ENCODE measurements around the gene PLAAT5.
"Not testable (repeated sequence)": the region's sequence is repeated elsewhere in the genome, so short reads cannot be mapped to it uniquely, and the experiment has no call there.

The PLAAT5 gene

GRCh38 chr11:63485777-63486176 is 5.2 kb downstream of the PLAAT5 start:
- DNase-seq (ENCODE audit: low read depth, low spot score): no peak

GRCh38 chr11:63480039-63480438 is 10.9 kb downstream of the PLAAT5 start:
- no peak for DNase-seq (ENCODE audit: low read depth, low spot score)

DNA sequence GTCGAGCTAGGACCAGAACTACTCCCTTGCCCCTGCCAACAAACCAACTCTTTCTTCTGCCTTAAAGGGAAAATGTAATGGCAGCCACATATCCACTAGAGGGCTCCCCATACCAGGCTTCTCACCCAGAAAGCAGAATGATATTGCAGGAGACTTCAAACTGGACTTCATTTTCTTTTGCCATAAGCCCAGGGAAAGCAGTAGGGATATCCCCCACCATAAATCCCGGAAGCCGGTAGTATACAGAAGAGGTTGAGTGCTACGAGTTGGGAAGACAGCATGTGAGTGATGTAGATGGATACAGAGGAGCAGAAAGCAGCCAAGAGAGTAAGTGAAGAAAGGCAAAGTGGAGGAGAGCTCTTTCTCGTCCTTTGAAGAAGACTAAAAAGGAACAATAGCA is 12.1 kb downstream of the PLAAT5 start:
- peak; percentile 86 for DNase-seq (ENCODE audit: low read depth, low spot score)

DNA sequence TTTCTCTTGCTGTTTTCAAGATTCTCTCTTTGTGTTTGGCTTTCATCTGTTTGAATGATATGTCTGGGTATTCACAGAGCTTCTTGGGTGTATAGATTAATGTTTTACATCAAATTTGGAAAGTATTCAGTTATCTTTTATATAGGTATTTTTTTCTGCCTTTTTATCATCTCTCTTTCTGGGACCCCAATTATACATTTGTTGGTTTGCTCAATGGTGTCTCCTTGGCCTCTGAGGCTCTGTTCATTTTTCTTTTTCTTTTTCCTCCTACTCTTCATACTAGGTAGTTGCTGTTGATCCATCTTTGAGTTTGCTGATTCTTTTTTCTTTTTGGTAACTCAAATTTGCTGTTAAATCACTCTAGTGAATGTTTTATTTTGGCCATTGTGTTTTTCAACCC is 14.3 kb downstream of the PLAAT5 start:
- no peak for DNase-seq (ENCODE audit: low read depth, low spot score)

DNA sequence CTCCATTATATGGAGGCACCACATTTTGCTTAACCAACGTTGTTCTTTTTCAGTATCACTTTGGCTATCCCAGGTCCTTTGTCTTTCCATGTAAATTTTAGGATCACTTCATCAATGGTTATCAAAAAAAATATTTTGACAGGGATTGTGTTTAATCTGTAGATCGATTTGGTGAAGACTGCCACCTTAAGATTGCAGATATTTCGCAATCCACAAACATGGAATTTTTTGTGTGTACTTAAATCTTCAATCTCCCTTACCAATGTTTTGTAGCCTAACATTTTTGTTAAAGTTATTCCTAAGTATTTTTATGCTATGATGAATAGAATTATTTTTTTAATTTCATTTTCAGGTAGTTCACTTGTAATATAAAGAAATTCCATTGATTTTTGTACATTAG is 18.6 kb downstream of the PLAAT5 start:
- DNase-seq (ENCODE audit: low read depth, low spot score): no peak

- DNase-seq (ENCODE audit: low read depth, low spot score): no peak
Measured at GRCh38 chr11:63470311-63470710, 20.7 kb downstream of the PLAAT5 start.

DNA sequence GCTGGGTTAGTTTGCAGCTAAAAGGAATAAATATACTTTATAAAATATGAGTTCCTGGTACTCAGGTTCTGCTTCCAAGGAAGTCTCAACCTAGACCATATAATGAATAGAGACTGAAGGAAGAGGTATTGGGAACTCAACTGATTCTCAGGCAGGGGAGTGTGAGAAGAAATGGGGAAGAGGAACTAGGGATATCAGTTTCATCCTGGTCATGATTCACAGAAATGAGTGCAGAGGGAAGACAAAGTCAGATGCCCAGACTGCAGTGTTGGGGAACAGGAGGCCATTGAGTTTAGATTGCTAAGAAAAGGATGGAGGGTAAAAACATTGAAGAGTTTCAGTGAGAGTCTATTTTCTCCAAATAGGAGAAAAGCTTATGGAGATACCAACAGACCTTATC is 28.8 kb downstream of the PLAAT5 start:
- no peak for DNase-seq (ENCODE audit: low read depth, low spot score)

GRCh38 chr11:63459586-63459985 is 31.4 kb downstream of the PLAAT5 start:
- no peak for DNase-seq (ENCODE audit: low read depth, low spot score)

DNA sequence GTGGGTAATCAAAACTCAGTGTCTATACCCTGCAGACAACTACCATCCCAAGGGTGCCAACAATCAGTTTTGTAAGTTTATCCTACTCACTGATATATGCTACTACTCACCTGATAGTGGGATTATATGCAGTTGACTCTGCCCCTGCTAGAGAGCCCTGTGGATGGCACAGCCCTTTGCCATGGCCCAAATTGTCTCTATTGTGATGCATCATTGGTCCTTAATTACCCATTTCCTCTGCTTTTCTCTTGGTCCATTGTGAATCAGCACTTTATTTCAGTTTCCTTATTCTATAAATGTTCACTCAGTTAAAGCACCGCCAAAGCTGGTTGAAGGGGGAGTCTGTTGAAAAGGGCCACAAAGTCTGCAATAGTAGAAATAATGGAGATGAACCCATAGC is 42.3 kb downstream of the PLAAT5 start:
- DNase-seq (ENCODE audit: low read depth, low spot score): no peak

DNA sequence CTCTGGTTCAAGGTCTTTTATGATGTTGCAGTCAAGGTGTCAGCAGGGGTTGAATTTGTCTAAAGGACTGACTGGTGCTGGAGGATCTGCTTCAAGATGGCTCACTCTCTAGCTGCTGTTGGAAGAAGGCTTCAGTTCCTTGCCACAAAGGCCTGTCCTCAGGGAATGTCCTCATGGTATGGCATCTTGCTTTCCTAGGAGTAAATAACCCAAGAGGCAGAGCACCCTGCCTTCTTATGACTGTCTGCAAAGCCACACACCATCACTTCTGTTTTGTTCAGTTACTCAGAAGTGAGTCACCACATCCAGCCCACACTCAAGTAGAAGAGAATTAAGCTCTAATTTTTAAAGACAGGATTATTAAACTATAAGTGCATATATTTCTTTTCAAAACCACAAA is 45.2 kb downstream of the PLAAT5 start:
- DNase-seq (ENCODE audit: low read depth, low spot score): peak; percentile 33

GRCh38 chr11:63445118-63445517 is 45.8 kb downstream of the PLAAT5 start:
- DNase-seq (ENCODE audit: low read depth, low spot score): no peak

DNA sequence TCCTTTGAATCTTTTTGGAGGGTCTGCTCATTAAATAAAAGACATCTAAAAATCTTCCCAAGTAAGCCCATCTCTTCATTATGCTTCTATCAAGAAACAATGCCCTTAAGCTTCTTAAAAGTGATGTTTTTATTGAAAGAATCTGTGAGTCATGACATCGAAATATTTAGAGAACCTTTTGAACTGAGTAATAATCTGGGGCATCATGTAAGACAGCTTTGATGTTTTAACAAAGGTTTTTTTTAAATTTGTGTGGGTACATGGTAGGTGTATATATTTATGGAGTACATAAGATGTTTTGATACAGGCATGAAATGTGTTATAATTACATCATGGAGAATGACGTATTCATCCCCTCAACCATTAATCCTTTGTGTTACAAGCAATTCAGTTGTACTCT is 46.8 kb downstream of the PLAAT5 start:
- no peak for DNase-seq (ENCODE audit: low read depth, low spot score)

- DNase-seq (ENCODE audit: low read depth, low spot score): no peak
Measured at GRCh38 chr11:63443714-63444113, 47.3 kb downstream of the PLAAT5 start.

- not testable (repeated sequence) for DNase-seq (ENCODE audit: low read depth, low spot score)
Measured at GRCh38 chr11:63435831-63436230, 55.1 kb downstream of the PLAAT5 start.

GRCh38 chr11:63435351-63435750 is 55.6 kb downstream of the PLAAT5 start:
- not testable (repeated sequence) for DNase-seq (ENCODE audit: low read depth, low spot score)

DNA sequence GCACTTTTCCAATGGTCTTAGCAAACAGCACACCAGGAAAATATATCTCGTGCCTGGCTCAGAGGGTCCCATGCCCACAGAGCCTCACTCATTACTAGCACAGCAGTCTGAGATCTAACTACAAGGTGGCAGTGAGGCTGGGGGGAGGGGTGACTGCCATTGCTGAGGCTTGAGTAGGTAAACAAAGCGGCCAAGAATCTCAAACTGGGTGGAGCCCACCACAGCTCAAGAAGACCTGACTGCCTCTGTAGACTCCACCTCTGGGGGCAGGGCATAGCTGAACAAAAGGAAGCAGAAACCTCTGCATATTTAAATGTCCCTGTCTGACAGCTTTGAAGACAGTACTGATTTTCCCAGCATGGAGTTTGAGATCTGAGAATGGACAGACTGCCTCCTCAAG is 60.2 kb downstream of the PLAAT5 start:
- DNase-seq (ENCODE audit: low read depth, low spot score): not testable (repeated sequence)

GRCh38 chr11:63427971-63428508 is 62.9 kb downstream of the PLAAT5 start:
- DNase-seq (ENCODE audit: low read depth, low spot score): no peak

DNA sequence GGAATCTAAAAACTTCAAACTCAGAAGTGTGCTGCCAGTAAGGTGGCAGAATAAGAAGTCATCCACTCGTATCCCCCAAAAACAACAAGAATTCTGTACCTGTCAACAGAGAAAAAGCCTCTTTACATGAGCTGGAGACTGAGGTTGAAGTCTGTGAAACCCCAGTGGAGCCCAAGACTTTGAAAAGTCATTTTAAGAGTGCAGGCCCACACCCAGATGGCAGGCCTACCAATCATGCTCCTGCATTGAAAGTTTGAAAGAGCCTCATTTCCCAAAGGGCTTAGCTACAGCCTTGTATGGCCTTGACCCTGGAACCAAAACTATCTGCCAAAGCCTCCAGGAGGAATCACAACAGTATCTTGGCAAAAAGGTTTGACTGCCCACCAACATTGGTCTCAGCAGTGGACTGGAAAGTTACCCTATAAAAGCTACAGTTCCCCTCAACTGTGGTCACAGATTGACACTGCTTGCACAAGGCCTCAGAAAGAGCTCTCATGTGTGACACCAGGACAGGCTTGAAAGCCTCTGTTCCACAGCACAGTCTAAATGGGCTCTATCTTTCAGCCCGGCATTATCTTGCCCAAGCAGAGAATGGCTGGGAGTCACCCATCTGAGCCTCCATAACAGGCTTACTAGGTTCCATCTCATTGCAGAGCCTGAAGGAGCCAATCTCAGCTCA is 73.7 kb downstream of the PLAAT5 start:
- no peak for DNase-seq (ENCODE audit: low read depth, low spot score)
